ENCODE measurements around the gene PLEKHA5. TPM values are rescaled to one million over a fixed set of nuclear protein-coding genes. Genes with fewer than 3 reads are reported as not detected.
A peak's percentile ranks its signal among the peaks of the same experiment; 100 is the strongest.

The PLEKHA5 gene
- polyA plus RNA-seq, 3 donors = 0.35 to 0.79 (median 0.41) TPM

GRCh38 chr12:19410211-19410610 is 280.7 kb downstream of the PLEKHA5 start:
- Histone ChIP-seq H2AFZ (ENCODE audit: insufficient read depth, low read depth, low read length, poor library complexity, severe bottlenecking) (no peak overlapping the region), H3K27ac (ENCODE audit: low read depth in 1 of 2, low read length in 2 of 2) (no peak overlapping the region), H3K4me2 (replicated peaks; ENCODE audit: extremely low read depth, low read length, poor library complexity, severe bottlenecking) (no peak overlapping the region), H3K4me1 (ENCODE audit: control insufficient read depth in 1 of 2, insufficient read depth in 2 of 2, low read length in 2 of 2) (no peaks in the 10 kb centered on the region), H3K36me3 (replicated peaks in 1 of 2; ENCODE audit: control insufficient read depth in 1 of 2, insufficient read depth in 2 of 2, low read length in 2 of 2) (no peaks in the 10 kb centered on the region), H3K9ac (ENCODE audit: insufficient read depth, low read length, poor library complexity, severe bottlenecking) (no peak overlapping the region), H3K79me2 (ENCODE audit: insufficient read depth, low read length) (no peaks in the 10 kb centered on the region), H3K27me3 (ENCODE audit: control insufficient read depth in 2 of 2, insufficient read depth in 2 of 2, low read length in 2 of 2) (no peaks in the 10 kb centered on the region), H3K9me3 (replicated peaks in 1 of 2; ENCODE audit: control insufficient read depth in 1 of 2, insufficient read depth in 1 of 2, low read length in 2 of 2) (peaks cover 0 to 6% of the 10 kb centered on the region in 2 donors), H3K4me3 (replicated peaks in 1 of 3; ENCODE audit: low read depth in 2 of 3, low read length in 3 of 3) (no peak overlapping the region), H4K20me1 (ENCODE audit: insufficient read depth, low read length) (no peaks in the 10 kb centered on the region)
- Mint-ChIP-seq H3K4me3 (no peak overlapping the region), H3K27ac (peak overlapping the region in 1 of 7 donors; percentile 43), H3K27me3 (ENCODE audit: low read depth in 3 of 3) (peaks cover 0 to 2% (median 0%) of the 10 kb centered on the region in 3 donors), H3K4me1 (no peaks in the 10 kb centered on the region), H3K36me3 (no peaks in the 10 kb centered on the region), H3K9me3 (peaks cover 0 to 20% (median 8%) of the 10 kb centered on the region in 7 donors)
- no peak for DNase-seq
- 90% methylated on average over 2 of the region's 6 CpGs for WGBS (ENCODE audit: insufficient coverage)
- TF ChIP-seq CTCF (IDR thresholded peaks at IDR 0.05) = no peak
- intact Hi-C loops (cut with micrococcal nuclease) = no loop called here

GRCh38 chr12:19410629-19411185 is 281.2 kb downstream of the PLEKHA5 start:
- Histone ChIP-seq H2AFZ (ENCODE audit: insufficient read depth, low read depth, low read length, poor library complexity, severe bottlenecking) (no peak overlapping the region), H3K4me1 (ENCODE audit: control insufficient read depth in 1 of 2, insufficient read depth in 2 of 2, low read length in 2 of 2) (no peaks in the 10 kb centered on the region), H3K36me3 (replicated peaks in 1 of 2; ENCODE audit: control insufficient read depth in 1 of 2, insufficient read depth in 2 of 2, low read length in 2 of 2) (no peaks in the 10 kb centered on the region), H3K9me3 (replicated peaks in 1 of 2; ENCODE audit: control insufficient read depth in 1 of 2, insufficient read depth in 1 of 2, low read length in 2 of 2) (peaks cover 0 to under 1% of the 10 kb centered on the region in 2 donors), H3K4me2 (replicated peaks; ENCODE audit: extremely low read depth, low read length, poor library complexity, severe bottlenecking) (no peak overlapping the region), H3K79me2 (ENCODE audit: insufficient read depth, low read length) (no peaks in the 10 kb centered on the region), H3K4me3 (replicated peaks in 1 of 3; ENCODE audit: low read depth in 2 of 3, low read length in 3 of 3) (no peak overlapping the region), H3K27me3 (ENCODE audit: control insufficient read depth in 2 of 2, insufficient read depth in 2 of 2, low read length in 2 of 2) (no peaks in the 10 kb centered on the region), H3K9ac (ENCODE audit: insufficient read depth, low read length, poor library complexity, severe bottlenecking) (no peak overlapping the region), H3K27ac (ENCODE audit: low read depth in 1 of 2, low read length in 2 of 2) (no peak overlapping the region), H4K20me1 (ENCODE audit: insufficient read depth, low read length) (no peaks in the 10 kb centered on the region)
- no peak overlapping the region for H3K4me3 Mint-ChIP-seq
- 67% methylated on average over 3 of the region's 7 CpGs for WGBS (ENCODE audit: insufficient coverage)
- H3K36me3 Mint-ChIP-seq = no peaks in the 10 kb centered on the region
- no peak for DNase-seq
- no peak for TF ChIP-seq CTCF (IDR thresholded peaks at IDR 0.05)
- no peaks in the 10 kb centered on the region for H3K4me1 Mint-ChIP-seq
- intact Hi-C loops (cut with micrococcal nuclease) = no loop called here
- peaks cover 0 to 15% (median 3%) of the 10 kb centered on the region in 7 donors for H3K9me3 Mint-ChIP-seq
- no peak overlapping the region for H3K27ac Mint-ChIP-seq
- no peaks in the 10 kb centered on the region for H3K27me3 Mint-ChIP-seq (ENCODE audit: low read depth in 3 of 3)
